RWPE1 (cell line): Measurements from ENCODE around the gene MTARC2.

Experiments used
- CTCF ChIA-PET: fragments of 350-600 bp; sonication (Branson Sonifier 250); formaldehyde crosslinking; extraction: SDS; loops from one replicate; lab custom pipeline; 2021; lab: Yijun Ruan, JAX
- POLR2A ChIA-PET: fragments of 400-600 bp; formaldehyde crosslinking; extraction: SDS; loops from one replicate; lab custom pipeline; 2020; ENCODE audit warnings: antibody characterized with exemption; ENCODE audit not compliant: low non-redundant PET; lab: Yijun Ruan, JAX
- DNase-seq: peaks from one replicate; pipeline ENCODE4 v3.0.0; 2012; ENCODE audit warnings: low spot score
- H3K27ac ChIP-seq: fragments of 450-650 bp; 2 replicates; pipeline ENCODE4 v1.5.1; 2017
- CTCF ChIP-seq: fragments of 450-650 bp; conservative IDR thresholded peaks from 2 replicates; pipeline ENCODE4 v1.5.1; 2017; ENCODE audit warnings: low read depth, mild to moderate bottlenecking

The MTARC2 gene

GRCh38 chr1:220797553-220797952 lies 49.4 kb downstream of the MTARC2 start:
- no peak for DNase-seq
- ChIA-PET POLR2A (no interaction called here), CTCF (no interaction called here)
- TF ChIP-seq CTCF: no peak
- no peak overlapping the region for H3K27ac ChIP-seq

DNA sequence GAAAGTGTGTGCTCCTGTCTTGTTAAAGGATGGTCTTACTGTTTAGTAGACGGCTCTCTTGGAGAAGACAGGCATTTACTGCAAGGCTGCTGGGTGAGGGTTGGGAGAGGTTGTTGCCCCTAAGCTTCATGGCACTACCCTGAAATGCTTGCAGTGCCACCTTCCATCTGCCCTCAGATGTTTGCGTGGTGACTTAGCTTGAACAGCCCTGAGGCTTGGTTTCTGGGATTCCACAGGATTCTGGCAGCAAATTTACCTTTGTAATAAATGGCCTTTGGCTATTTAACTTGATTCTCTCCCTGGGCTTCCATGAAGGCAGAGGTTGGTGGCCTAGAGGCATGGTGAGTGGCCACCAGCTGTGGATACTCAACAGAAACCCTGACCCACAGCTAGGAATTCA lies 50.2 kb downstream of the MTARC2 start:
- CTCF ChIA-PET: interaction anchor here (1.0 kb wide), 1 partner anchor 22 kb away, joined by 3 read pairs; no protein-coding TSS in a partner anchor
- H3K27ac ChIP-seq: no peak overlapping the region
- POLR2A ChIA-PET: no interaction called here
- TF ChIP-seq CTCF: no peak
- no peak for DNase-seq

GRCh38 chr1:220800262-220800661 lies 52.1 kb downstream of the MTARC2 start:
- TF ChIP-seq CTCF: no peak
- H3K27ac ChIP-seq: no peak overlapping the region
- DNase-seq: no peak
- ChIA-PET CTCF (interaction anchor here (0.6 to 2.1 kb wide), 4 partner anchors 10 to 304 kb away, joined by 3 to 6 read pairs (median 3); no protein-coding TSS in a partner anchor), POLR2A (no interaction called here)

DNA sequence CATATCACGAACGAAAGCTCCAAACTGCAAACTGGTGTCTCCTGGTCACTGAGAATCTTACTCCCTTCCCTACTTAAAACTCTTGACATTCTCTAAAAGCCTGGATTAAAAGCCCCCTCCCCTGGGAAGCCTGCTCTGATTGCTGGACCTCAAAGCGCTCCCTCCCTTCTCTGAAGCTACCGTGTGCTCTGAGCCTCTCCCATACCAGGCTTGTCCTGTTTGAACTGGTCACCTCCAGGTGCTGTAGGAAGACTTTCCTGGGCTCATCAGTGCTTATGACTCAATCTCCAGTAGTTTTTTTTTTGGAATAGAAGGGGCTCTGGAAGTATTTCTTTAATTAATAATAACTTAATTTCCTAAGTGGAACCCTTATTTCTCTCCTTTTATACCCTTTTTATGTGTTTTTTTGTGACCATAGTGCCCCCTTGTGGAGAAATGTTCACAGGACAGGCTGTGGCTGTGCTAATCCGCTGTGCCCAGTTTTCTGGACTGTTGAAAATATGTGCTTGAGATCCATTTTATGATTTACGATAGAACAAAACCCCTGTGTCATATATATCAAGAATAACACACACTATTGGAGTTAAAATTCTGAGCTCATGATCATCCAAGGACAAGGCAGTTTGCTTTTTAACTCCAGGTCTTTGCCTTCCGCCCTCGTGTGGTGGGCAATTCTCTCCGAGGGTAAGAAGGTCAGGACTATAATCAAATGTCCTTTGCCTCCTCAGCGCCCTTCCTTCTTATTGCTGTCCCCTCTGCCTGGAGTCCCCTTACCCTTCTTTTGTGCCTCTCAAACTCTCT lies 55.5 kb downstream of the MTARC2 start:
- CTCF ChIA-PET: interaction anchor here (0.5 to 1.2 kb wide), 17 partner anchors 8 to 1661 kb away, joined by 3 to 9 read pairs (median 3); no protein-coding TSS in a partner anchor
- DNase-seq: peak; percentile 51
- TF ChIP-seq CTCF: peak; percentile 70
- no peak overlapping the region for H3K27ac ChIP-seq
- POLR2A ChIA-PET: interaction anchor here (0.5 kb wide), 1 partner anchor 19 kb away, joined by 3 read pairs; no protein-coding TSS in a partner anchor

DNA sequence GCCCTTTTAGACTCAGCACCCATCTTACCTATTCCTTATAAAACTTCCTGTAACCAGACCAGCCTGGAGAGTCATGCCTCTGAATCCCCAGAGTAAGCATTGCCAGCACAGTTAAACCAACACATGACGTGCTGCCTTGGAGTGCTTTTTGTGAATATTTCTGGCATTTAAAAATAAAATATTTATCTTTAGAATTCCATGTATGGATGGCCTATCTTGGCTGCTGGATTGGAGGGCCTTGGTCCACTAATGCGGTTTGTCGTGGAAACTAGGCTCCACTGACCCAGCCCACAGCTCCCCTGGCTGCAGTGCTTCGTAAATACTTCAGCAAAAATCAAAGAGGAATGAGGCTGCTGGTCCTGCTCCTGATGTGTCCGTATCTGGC lies 56.1 kb downstream of the MTARC2 start:
- no peak overlapping the region for H3K27ac ChIP-seq
- no peak for DNase-seq
- ChIA-PET POLR2A (no interaction called here), CTCF (interaction anchor here (0.6 to 1.2 kb wide), 6 partner anchors 8 to 1662 kb away, joined by 3 to 6 read pairs (median 4); no protein-coding TSS in a partner anchor)
- TF ChIP-seq CTCF: no peak

DNA sequence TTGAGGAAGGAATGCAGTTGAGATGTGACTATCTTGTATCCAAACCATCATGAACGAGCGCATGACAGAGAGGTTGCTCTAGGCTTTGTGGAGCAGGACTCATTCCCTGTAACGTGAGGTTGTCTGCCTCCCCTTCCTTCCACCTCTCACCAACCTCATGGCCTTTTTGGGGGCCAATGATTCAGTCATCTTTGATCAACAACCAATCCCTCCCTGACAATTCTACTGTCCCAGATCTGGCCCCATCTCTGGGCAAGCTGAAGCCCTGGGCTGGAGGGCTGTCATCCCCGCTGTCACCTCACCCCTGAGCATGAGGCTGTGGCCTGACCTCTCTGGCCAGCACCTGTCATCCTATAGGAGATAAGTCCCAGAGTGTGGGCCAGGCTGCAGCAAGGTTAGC lies 58.3 kb downstream of the MTARC2 start:
- TF ChIP-seq CTCF: no peak
- ChIA-PET POLR2A (no interaction called here), CTCF (no interaction called here)
- no peak for DNase-seq
- H3K27ac ChIP-seq: no peak overlapping the region
